ENCODE measurements around the gene FBXW4. TPM values are rescaled to one million over a fixed set of nuclear protein-coding genes. Genes with fewer than 3 reads are reported as not detected.

FBXW4 gene
- total RNA-seq, 1 donor from 2014 or later: 24.4 TPM

DNA sequence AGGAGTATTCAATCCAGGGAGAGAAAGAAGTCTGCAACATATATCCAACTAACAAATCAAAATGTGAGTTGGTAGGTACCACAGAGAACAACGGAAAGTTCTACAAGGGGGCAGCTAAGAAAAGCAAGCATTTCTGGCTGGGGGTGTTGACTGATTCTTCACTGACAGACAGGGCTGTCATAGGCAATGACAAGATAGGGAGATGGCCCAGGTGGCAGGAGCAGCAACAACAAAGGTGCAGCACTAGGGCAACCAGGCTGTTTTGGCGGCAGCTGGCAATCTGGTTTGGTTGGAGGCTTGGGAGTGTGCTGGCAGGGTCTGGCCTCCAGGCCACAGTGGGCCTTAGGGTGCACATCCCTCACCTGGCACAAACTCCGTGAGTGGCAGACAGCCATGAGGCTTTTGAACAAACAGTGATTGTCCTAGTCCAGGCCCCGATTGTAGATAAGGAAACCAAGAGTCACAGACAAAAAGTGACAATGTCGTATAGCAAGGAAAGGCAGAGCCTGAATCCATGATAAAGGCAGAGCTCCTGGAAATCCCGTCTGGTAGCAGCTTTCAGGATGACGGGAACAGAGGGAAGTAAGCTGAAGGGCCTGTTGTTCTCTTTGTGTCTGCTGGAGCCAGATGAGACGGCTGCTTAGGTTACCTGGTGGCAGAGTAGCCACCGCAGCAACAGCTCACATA, 78.4 kb downstream of the FBXW4 start:
- TF ChIP-seq, protein P1, sequence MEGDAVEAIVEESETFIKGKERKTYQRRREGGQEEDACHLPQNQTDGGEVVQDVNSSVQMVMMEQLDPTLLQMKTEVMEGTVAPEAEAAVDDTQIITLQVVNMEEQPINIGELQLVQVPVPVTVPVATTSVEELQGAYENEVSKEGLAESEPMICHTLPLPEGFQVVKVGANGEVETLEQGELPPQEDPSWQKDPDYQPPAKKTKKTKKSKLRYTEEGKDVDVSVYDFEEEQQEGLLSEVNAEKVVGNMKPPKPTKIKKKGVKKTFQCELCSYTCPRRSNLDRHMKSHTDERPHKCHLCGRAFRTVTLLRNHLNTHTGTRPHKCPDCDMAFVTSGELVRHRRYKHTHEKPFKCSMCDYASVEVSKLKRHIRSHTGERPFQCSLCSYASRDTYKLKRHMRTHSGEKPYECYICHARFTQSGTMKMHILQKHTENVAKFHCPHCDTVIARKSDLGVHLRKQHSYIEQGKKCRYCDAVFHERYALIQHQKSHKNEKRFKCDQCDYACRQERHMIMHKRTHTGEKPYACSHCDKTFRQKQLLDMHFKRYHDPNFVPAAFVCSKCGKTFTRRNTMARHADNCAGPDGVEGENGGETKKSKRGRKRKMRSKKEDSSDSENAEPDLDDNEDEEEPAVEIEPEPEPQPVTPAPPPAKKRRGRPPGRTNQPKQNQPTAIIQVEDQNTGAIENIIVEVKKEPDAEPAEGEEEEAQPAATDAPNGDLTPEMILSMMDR (IDR thresholded peaks at IDR 0.05; ENCODE audit: insufficient read depth, low read length, poor library complexity, severe bottlenecking): no peak
- no peaks in the 10 kb centered on the region for H3K27me3 ChIP-seq (ENCODE audit: control insufficient read depth, insufficient read depth, low read length)
- DNase-seq (ENCODE audit: low read depth): no peak
- H3K4me3 ChIP-seq (ENCODE audit: low read depth, low read length): no peak overlapping the region
- no peaks in the 10 kb centered on the region for H3K36me3 ChIP-seq (ENCODE audit: control insufficient read depth, insufficient read depth, low read length)

DNA sequence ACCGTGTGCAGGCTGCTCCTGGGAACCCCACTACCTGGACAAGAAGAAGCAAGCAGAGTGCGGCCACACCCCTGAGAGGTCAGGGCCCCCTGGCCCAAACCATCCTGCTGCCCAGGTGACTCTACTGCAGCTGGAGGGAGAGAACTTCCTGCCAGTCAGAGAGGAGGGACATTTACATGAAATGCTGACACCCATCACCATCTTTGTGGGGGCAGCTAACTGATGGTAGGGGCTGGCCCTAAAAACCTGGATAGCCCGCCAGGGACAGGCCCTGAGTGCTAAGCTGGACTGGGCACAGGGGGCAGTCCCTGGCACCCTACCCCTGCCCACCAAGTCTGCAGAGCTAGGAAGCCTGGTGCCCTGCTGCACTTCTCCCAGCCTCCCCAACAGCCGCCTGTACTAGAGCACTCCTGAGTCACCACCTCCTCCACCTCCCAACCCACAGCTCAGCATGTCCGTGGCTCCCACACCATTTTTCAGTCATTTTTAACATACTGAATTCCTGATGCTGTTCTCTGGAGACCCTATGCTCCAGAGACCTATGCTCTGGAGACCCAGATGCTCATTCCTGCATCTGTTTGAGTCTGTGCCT, 79.3 kb downstream of the FBXW4 start:
- DNase-seq (ENCODE audit: low read depth): no peak
- TF ChIP-seq, protein P1 (IDR thresholded peaks at IDR 0.05; ENCODE audit: insufficient read depth, low read length, poor library complexity, severe bottlenecking): no peak
- H3K27me3 ChIP-seq (ENCODE audit: control insufficient read depth, insufficient read depth, low read length): no peaks in the 10 kb centered on the region
- no peaks in the 10 kb centered on the region for H3K36me3 ChIP-seq (ENCODE audit: control insufficient read depth, insufficient read depth, low read length)
- no peak overlapping the region for H3K4me3 ChIP-seq (ENCODE audit: low read depth, low read length)

DNA sequence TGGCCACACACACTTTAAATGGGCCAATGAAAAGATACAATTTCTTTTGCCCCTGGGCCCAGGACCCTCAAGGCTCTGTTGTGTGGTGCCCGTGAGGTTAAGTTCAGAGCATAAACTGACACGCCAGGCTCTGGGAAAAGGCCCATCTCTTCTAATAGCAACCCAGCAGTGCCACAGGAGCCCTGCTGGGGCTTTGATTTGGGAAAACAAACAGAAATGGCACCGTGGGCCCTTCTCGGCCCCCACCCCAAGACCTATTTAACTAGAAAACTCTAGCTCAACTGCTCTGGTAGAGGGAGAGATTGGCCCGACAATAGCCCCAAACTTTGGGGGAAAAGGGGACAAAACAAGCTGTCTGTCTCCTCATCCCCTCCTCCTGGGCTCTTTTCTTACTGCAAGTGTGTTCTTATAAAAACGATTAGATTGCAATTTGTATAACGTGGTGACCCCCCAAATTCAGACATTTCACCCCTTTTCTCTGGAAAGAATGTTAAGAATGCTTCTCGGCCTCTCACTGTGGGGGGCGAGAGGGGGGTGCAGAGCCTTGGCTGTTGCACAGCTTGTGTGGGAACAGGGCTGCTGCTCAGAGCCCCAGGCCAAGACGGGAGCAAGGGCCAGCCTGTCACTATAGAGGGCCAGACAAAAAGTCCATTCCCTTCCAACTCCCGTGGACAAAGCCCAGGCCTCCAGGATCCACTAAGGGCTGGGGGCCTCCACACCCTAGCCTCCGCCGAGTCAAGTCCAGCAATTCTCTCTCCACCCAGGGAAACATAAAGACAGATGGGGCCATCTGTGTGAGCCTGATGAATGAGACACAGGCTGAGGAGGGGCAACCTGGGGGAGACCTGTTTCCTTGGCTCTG, 80.1 kb downstream of the FBXW4 start:
- Histone ChIP-seq H3K36me3 (ENCODE audit: control insufficient read depth, insufficient read depth, low read length) (no peaks in the 10 kb centered on the region), H3K27me3 (ENCODE audit: control insufficient read depth, insufficient read depth, low read length) (no peaks in the 10 kb centered on the region), H3K4me3 (ENCODE audit: low read depth, low read length) (no peak overlapping the region)
- no peak for DNase-seq (ENCODE audit: low read depth)
- TF ChIP-seq, protein P1 (IDR thresholded peaks at IDR 0.05; ENCODE audit: insufficient read depth, low read length, poor library complexity, severe bottlenecking): no peak

DNA sequence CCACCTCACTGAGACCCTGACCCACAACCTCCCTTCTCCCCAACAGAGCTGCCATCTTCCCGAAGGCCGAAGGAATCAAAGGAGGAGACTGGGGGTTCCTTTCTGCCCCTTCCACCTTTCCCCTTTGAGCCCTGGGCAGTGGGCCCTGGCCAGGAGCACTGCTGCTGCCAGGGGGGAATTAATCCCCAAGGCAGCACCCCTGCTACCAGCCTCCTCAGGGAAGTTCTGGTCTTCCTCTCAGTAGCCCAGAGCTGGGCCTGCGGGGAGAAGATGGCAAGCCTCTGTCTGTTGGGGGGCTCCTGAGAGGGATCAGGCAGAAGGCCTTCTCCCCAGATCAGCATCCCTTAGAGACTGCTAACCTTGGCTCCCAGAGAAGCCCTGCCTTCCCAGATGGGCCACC, 81.3 kb downstream of the FBXW4 start:
- TF ChIP-seq, protein P1 (IDR thresholded peaks at IDR 0.05; ENCODE audit: insufficient read depth, low read length, poor library complexity, severe bottlenecking): no peak
- Histone ChIP-seq H3K36me3 (ENCODE audit: control insufficient read depth, insufficient read depth, low read length) (no peaks in the 10 kb centered on the region), H3K27me3 (ENCODE audit: control insufficient read depth, insufficient read depth, low read length) (no peaks in the 10 kb centered on the region), H3K4me3 (ENCODE audit: low read depth, low read length) (no peak overlapping the region)
- DNase-seq (ENCODE audit: low read depth): no peak

DNA sequence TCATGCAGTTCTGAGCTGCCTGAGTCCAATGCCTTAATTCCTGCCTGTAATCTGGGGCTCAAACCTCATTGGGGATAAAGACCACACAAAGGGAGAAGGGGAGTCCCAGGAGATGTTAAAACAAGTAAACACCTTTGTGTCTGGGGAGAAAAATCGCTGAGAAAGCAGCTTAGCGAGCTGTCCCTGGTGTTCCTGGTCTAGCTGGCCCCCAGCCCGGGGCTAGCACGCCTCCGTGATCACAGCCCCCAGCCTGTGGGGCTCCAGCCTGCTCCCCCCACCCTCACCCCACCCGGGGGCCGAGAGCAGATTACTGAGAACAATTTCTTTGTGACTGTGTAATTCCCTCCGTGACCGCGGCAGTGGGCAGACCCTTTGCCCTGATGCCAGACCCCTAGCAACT, 82.1 kb downstream of the FBXW4 start:
- Histone ChIP-seq H3K27me3 (ENCODE audit: control insufficient read depth, insufficient read depth, low read length) (no peaks in the 10 kb centered on the region), H3K36me3 (ENCODE audit: control insufficient read depth, insufficient read depth, low read length) (no peaks in the 10 kb centered on the region), H3K4me3 (ENCODE audit: low read depth, low read length) (no peak overlapping the region)
- DNase-seq (ENCODE audit: low read depth): no peak
- TF ChIP-seq, protein P1 (IDR thresholded peaks at IDR 0.05; ENCODE audit: insufficient read depth, low read length, poor library complexity, severe bottlenecking): no peak

Data from kidney epithelial cell (primary cell).